Measurements from ENCODE around the gene GAB4.
A peak's percentile ranks its signal among the peaks of the same experiment; 100 is the strongest.

Gene GAB4

GRCh38 chr22:16975155-16975885, 32.7 kb downstream of the GAB4 start:
- DNase-seq = no peak

- DNase-seq = peak; percentile 33
Observed at GRCh38 chr22:16974298-16975084, 33.5 kb downstream of the GAB4 start.

- DNase-seq = no peak
Observed at GRCh38 chr22:16973591-16974297, 34.3 kb downstream of the GAB4 start.

- DNase-seq = no peak
Observed at GRCh38 chr22:16972311-16972710, 35.7 kb downstream of the GAB4 start.

- no peak for DNase-seq
Observed at GRCh38 chr22:16970446-16970845, 37.6 kb downstream of the GAB4 start.

GRCh38 chr22:16969508-16970327, 38.3 kb downstream of the GAB4 start:
- no peak for DNase-seq

GRCh38 chr22:16968218-16968595, 39.8 kb downstream of the GAB4 start:
- no peak for DNase-seq

- DNase-seq = no peak
Observed at GRCh38 chr22:16967453-16968217, 40.4 kb downstream of the GAB4 start.

- DNase-seq = no peak
Observed at GRCh38 chr22:16966251-16966650, 41.8 kb downstream of the GAB4 start.

- DNase-seq = no peak
Observed at GRCh38 chr22:16965560-16965959, 42.5 kb downstream of the GAB4 start.

- no peak for DNase-seq
Observed at GRCh38 chr22:16965083-16965482, 42.9 kb downstream of the GAB4 start.

- no peak for DNase-seq
Observed at GRCh38 chr22:16964366-16964765, 43.7 kb downstream of the GAB4 start.

- no peak for DNase-seq
Observed at GRCh38 chr22:16963189-16963945, 44.7 kb downstream of the GAB4 start.

- DNase-seq = no peak
Observed at GRCh38 chr22:16962501-16962900, 45.5 kb downstream of the GAB4 start.

GRCh38 chr22:16961477-16962186, 46.4 kb downstream of the GAB4 start:
- no peak for DNase-seq

GRCh38 chr22:16960884-16961249, 47.2 kb downstream of the GAB4 start:
- DNase-seq = no peak

GRCh38 chr22:16960220-16960883, 47.7 kb downstream of the GAB4 start:
- DNase-seq = no peak

GRCh38 chr22:16959345-16959930, 48.6 kb downstream of the GAB4 start:
- no peak for DNase-seq

GRCh38 chr22:16958475-16958874, 49.5 kb downstream of the GAB4 start:
- no peak for DNase-seq

GRCh38 chr22:16957781-16958180, 50.2 kb downstream of the GAB4 start:
- DNase-seq = no peak

All from NCI-H510A (cell line).